Hepatocyte (in vitro differentiated cells): Measurements from ENCODE around the gene TCL1A. TPM values are rescaled to one million over a fixed set of nuclear protein-coding genes. Genes with fewer than 3 reads are reported as not detected.

Experiments used
- DNase-seq: peaks from one replicate; pipeline ENCODE4 v3.0.0-alpha.2; 2016; ENCODE audit warnings: low spot score
- H2AFZ ChIP-seq: fragments of 200-600 bp; sonication (generic); 2 replicates; pipeline ENCODE4 v1.6.0; 2016; ENCODE audit warnings: antibody characterized with exemption, mild to moderate bottlenecking
- H3K27ac ChIP-seq: fragments of 200-600 bp; sonication (generic); 2 replicates; pipeline ENCODE4 v1.5.1; 2016; ENCODE audit warnings: mild to moderate bottlenecking
- H3K27me3 ChIP-seq: fragments of 200-600 bp; sonication (generic); 2 replicates; pipeline ENCODE4 v1.6.1; 2016
- H3K36me3 ChIP-seq: fragments of 200-600 bp; sonication (generic); replicated peaks from 2 replicates; pipeline ENCODE4 v1.5.1; 2016; ENCODE audit warnings: low read depth; ENCODE audit not compliant: insufficient read depth
- H3K4me1 ChIP-seq: fragments of 200-600 bp; sonication (generic); 2 replicates; pipeline ENCODE4 v1.5.1; 2016; ENCODE audit warnings: mild to moderate bottlenecking, moderate library complexity; ENCODE audit not compliant: insufficient read depth
- H3K4me2 ChIP-seq: fragments of 200-600 bp; sonication (generic); 2 replicates; pipeline ENCODE4 v1.6.0; 2016
- H3K4me3 ChIP-seq: fragments of 200-600 bp; sonication (generic); 2 replicates; pipeline ENCODE4 v1.5.1; 2016; ENCODE audit warnings: mild to moderate bottlenecking
- H3K79me2 ChIP-seq: fragments of 200-600 bp; sonication (generic); 2 replicates; pipeline ENCODE4 v1.6.0; 2017; ENCODE audit warnings: mild to moderate bottlenecking
- H3K9me2 ChIP-seq: fragments of 200-600 bp; sonication (generic); replicated peaks from 2 replicates; pipeline ENCODE4 v1.6.0; 2017; ENCODE audit warnings: mild to moderate bottlenecking; ENCODE audit not compliant: insufficient read depth
- H3K9me3 ChIP-seq: fragments of 200-600 bp; sonication (generic); 2 replicates; pipeline ENCODE4 v1.5.1; 2016; ENCODE audit warnings: low read depth, mild to moderate bottlenecking
- H4K20me1 ChIP-seq: fragments of 200-600 bp; sonication (generic); 2 replicates; pipeline ENCODE4 v1.6.0; 2016; ENCODE audit warnings: mild to moderate bottlenecking; ENCODE audit not compliant: insufficient read depth, poor library complexity, severe bottlenecking
- CTCF ChIP-seq: fragments of 200-600 bp; sonication (generic); IDR thresholded peaks from 2 replicates; pipeline ENCODE4 v1.5.1; 2016; ENCODE audit warnings: antibody characterized with exemption, mild to moderate bottlenecking; ENCODE audit not compliant: poor library complexity
- EZH2 ChIP-seq: fragments of 200-600 bp; sonication (generic); IDR thresholded peaks from 2 replicates; pipeline ENCODE4 v1.6.1; 2016; ENCODE audit warnings: antibody characterized with exemption, mild to moderate bottlenecking, borderline replicate concordance
- EZH2phosphoT487 ChIP-seq: fragments of 200-600 bp; sonication (generic); IDR thresholded peaks from one replicate; pipeline ENCODE4 v1.6.1; 2018; ENCODE audit warnings: antibody characterized with exemption, mild to moderate bottlenecking, low read depth, moderate library complexity; ENCODE audit not compliant: unreplicated experiment, severe bottlenecking
- WGBS: methylation state at CpG from one replicate; pipeline ENCODE4 v1.1.6; 2016; ENCODE audit warnings: low lambda C conversion rate; ENCODE audit errors: missing lambda C conversion rate; 5-methylcytosine and 5-hydroxymethylcytosine counted together
- polyA plus RNA-seq: library from polyadenylated mRNA; unstranded; fragments of >200 nt; fragmentation: Nextera tagmentation; extraction: Ambion mirVana; gene quantifications from 2 replicates; pipeline ENCODE4 v1.2.1, GENCODE V29; 2016
- total RNA-seq: library from RNA; depleted of rRNA; stranded (reverse); fragments of >200 nt; gene quantifications from 2 replicates; pipeline ENCODE4 v1.2.3, GENCODE V29; 2014

Gene TCL1A
- total and polyA plus RNA-seq, 2 experiments from 2014 or later: not detected

GRCh38 chr14:95685978-95686922 is 27.7 kb downstream of the TCL1A start, which contains the start of gene TCL1B:
TCL1B (plus strand) TSS chr14:95686426; CDS start chr14:95686468, 42 bp downstream.
- no peaks in the 10 kb centered on the region for H3K36me3 ChIP-seq
- TF ChIP-seq CTCF (no peak), EZH2phosphoT487 (no peak), EZH2 (no peak)
- WGBS: 78% methylated on average over 33 of the region's 38 CpGs

GRCh38 chr14:95683793-95684192 is 30.1 kb downstream of the TCL1A start:
- H3K9me2 ChIP-seq: no peaks in the 10 kb centered on the region
- H3K4me3 ChIP-seq: no peak overlapping the region
- DNase-seq: peak; percentile 34
- no peaks in the 10 kb centered on the region for H3K79me2 ChIP-seq
- no peaks in the 10 kb centered on the region for H3K4me1 ChIP-seq
- H3K27me3 ChIP-seq: no peaks in the 10 kb centered on the region
- no peak overlapping the region for H3K4me2 ChIP-seq
- H3K9me3 ChIP-seq: no peaks in the 10 kb centered on the region
- H3K36me3 ChIP-seq: no peaks in the 10 kb centered on the region
- H3K27ac ChIP-seq: no peak overlapping the region
- H2AFZ ChIP-seq: no peak overlapping the region
- 61% methylated on average over 4 of the region's 4 CpGs for WGBS
- H4K20me1 ChIP-seq: no peaks in the 10 kb centered on the region
- TF ChIP-seq EZH2phosphoT487 (no peak), CTCF (peak; percentile 43), EZH2 (no peak)

More at GRCh38 chr14:95685978-95686922, 27.7 kb downstream of the TCL1A start, which contains the start of gene TCL1B:
- Histone ChIP-seq H3K9me3 (no peaks in the 10 kb centered on the region), H4K20me1 (no peaks in the 10 kb centered on the region), H3K9me2 (no peaks in the 10 kb centered on the region), H2AFZ (no peak within 1 kb of the TSS), H3K4me2 (no peak within 1 kb of the TSS), H3K4me1 (no peaks in the 10 kb centered on the region), H3K4me3 (no peak within 1 kb of the TSS), H3K27me3 (no peaks in the 10 kb centered on the region), H3K27ac (no peak within 1 kb of the TSS), H3K79me2 (no peaks in the 10 kb centered on the region)
- DNase-seq: no peak

GRCh38 chr14:95681153-95681552 is 32.8 kb downstream of the TCL1A start:
- H3K27ac ChIP-seq: no peak overlapping the region
- 94% methylated on average over 2 of the region's 2 CpGs for WGBS
- no peaks in the 10 kb centered on the region for H3K36me3 ChIP-seq
- no peaks in the 10 kb centered on the region for H3K27me3 ChIP-seq
- H3K4me1 ChIP-seq: no peaks in the 10 kb centered on the region
- H3K9me2 ChIP-seq: no peaks in the 10 kb centered on the region
- no peaks in the 10 kb centered on the region for H4K20me1 ChIP-seq
- no peak overlapping the region for H2AFZ ChIP-seq
- H3K79me2 ChIP-seq: no peaks in the 10 kb centered on the region
- TF ChIP-seq CTCF (no peak), EZH2phosphoT487 (no peak), EZH2 (no peak)
- H3K4me3 ChIP-seq: no peak overlapping the region
- H3K9me3 ChIP-seq: no peaks in the 10 kb centered on the region
- no peak for DNase-seq
- no peak overlapping the region for H3K4me2 ChIP-seq
